Brain microvascular endothelial cell (primary cell): ENCODE results near the gene MYO3B.

Experiments
- DNase-seq: peaks from one replicate; pipeline ENCODE4 v3.0.0-alpha.2; 2020
- H3K27ac ChIP-seq: fragments of 250-450 bp; sonication (Bioruptor Pico); 2 replicates; pipeline ENCODE4 v1.5.1; 2020; ENCODE audit warnings: mild to moderate bottlenecking, moderate library complexity
- H3K27me3 ChIP-seq: fragments of 250-450 bp; sonication (Bioruptor Pico); replicated peaks from 2 replicates; pipeline ENCODE4 v1.5.1; 2020; ENCODE audit warnings: mild to moderate bottlenecking
- H3K36me3 ChIP-seq: fragments of 250-450 bp; sonication (Bioruptor Pico); replicated peaks from 2 replicates; pipeline ENCODE4 v1.5.1; 2020; ENCODE audit warnings: mild to moderate bottlenecking
- H3K4me3 ChIP-seq: 2 replicates; pipeline ENCODE4 v1.5.1; 2011; ENCODE audit warnings: low read depth, mild to moderate bottlenecking, control low read depth, low read length, moderate library complexity
- in situ Hi-C: cut with HindIII; loops from 2 replicates; pipeline ENCODE4 v1.10.0; 2017; ENCODE audit warnings: low sequenced_read_pairs, low pct_ligation_motif_present
- TF ChIP-seq, protein P1 (sequence below): IDR thresholded peaks from 2 replicates; pipeline ENCODE4 v1.5.1; 2011; ENCODE audit warnings: low read depth, mild to moderate bottlenecking, moderate library complexity, low read length, control low read depth, inconsistent platforms; ENCODE audit errors: missing control alignments

Gene MYO3B

GRCh38 chr2:170335351-170335750 lies 157.4 kb downstream of the MYO3B start:
- Histone ChIP-seq H3K27me3 (no peaks in the 10 kb centered on the region), H3K4me3 (no peak overlapping the region), H3K27ac (no peak overlapping the region), H3K36me3 (no peaks in the 10 kb centered on the region)
- DNase-seq: no peak
- in situ Hi-C loops: no loop called here
- TF ChIP-seq, protein P1, sequence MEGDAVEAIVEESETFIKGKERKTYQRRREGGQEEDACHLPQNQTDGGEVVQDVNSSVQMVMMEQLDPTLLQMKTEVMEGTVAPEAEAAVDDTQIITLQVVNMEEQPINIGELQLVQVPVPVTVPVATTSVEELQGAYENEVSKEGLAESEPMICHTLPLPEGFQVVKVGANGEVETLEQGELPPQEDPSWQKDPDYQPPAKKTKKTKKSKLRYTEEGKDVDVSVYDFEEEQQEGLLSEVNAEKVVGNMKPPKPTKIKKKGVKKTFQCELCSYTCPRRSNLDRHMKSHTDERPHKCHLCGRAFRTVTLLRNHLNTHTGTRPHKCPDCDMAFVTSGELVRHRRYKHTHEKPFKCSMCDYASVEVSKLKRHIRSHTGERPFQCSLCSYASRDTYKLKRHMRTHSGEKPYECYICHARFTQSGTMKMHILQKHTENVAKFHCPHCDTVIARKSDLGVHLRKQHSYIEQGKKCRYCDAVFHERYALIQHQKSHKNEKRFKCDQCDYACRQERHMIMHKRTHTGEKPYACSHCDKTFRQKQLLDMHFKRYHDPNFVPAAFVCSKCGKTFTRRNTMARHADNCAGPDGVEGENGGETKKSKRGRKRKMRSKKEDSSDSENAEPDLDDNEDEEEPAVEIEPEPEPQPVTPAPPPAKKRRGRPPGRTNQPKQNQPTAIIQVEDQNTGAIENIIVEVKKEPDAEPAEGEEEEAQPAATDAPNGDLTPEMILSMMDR: no peak

GRCh38 chr2:170336408-170336807 lies 158.5 kb downstream of the MYO3B start:
- no peaks in the 10 kb centered on the region for H3K27me3 ChIP-seq
- TF ChIP-seq, protein P1: no peak
- H3K27ac ChIP-seq: no peak overlapping the region
- in situ Hi-C loops: no loop called here
- no peaks in the 10 kb centered on the region for H3K36me3 ChIP-seq
- DNase-seq: no peak
- no peak overlapping the region for H3K4me3 ChIP-seq

- no peak for DNase-seq
- TF ChIP-seq, protein P1: no peak
- in situ Hi-C loops: no loop called here
These were observed 159.0 kb downstream of the MYO3B start for GRCh38 chr2:170336916-170337315.

GRCh38 chr2:170339322-170339721 lies 161.4 kb downstream of the MYO3B start:
- no peak overlapping the region for H3K4me3 ChIP-seq

More at GRCh38 chr2:170336916-170337315, 159.0 kb downstream of the MYO3B start:
- Histone ChIP-seq H3K27me3 (no peaks in the 10 kb centered on the region), H3K4me3 (no peak overlapping the region), H3K36me3 (no peaks in the 10 kb centered on the region), H3K27ac (no peak overlapping the region)

DNA sequence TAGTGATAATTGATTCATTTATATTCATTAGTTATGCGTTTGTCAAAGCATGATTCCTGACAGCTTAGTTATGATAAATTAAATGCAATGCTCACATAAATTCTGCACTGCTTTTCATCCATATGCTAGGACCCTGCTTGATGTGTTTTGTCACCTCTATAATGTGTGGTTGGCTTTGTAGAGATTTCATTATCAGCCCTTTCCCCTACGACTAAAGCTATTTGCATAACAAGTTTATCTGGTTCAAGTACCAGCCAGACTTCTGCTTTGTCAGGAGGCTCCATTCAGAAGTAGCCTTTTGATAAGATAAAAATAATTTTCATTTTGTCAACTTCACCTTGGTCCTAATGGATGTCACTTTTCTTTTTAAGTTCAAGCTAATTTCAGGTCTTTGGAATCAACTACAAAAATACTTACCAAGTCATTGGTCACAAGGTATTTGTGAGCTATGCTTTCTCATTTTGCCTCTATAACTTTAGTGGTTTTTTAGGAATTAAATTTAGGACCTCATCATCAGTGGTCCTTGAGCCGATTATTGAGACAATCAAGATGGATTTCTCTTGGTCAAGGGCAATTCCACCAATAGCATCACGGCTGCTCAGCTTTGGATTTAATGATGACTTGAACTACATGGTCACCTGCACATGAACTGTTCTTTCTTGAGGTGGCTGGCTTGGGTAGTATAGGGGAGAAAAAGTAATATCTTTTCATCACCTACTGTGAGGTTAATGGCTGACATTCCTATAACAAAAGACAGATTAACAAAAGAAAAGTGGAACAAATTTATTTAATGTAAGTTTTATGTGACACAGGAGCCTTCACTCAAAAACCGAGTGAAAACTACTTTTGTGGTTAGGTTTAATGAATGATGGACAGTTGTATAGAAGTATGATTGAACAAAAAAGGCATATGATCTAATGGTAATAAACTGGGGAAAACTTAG lies 162.1 kb downstream of the MYO3B start:
- H3K27ac ChIP-seq: no peak overlapping the region
- in situ Hi-C loops: no loop called here
- DNase-seq: no peak
- no peak overlapping the region for H3K4me3 ChIP-seq
- H3K27me3 ChIP-seq: no peaks in the 10 kb centered on the region
- H3K36me3 ChIP-seq: no peaks in the 10 kb centered on the region
- TF ChIP-seq, protein P1: no peak

More at GRCh38 chr2:170339322-170339721, 161.4 kb downstream of the MYO3B start:
- in situ Hi-C loops: no loop called here
- Histone ChIP-seq H3K36me3 (no peaks in the 10 kb centered on the region), H3K27me3 (no peaks in the 10 kb centered on the region), H3K27ac (no peak overlapping the region)
- TF ChIP-seq, protein P1: no peak
- no peak for DNase-seq

GRCh38 chr2:170340693-170341068 lies 162.7 kb downstream of the MYO3B start:
- TF ChIP-seq, protein P1: no peak
- Histone ChIP-seq H3K27ac (no peak overlapping the region), H3K4me3 (no peak overlapping the region), H3K36me3 (no peaks in the 10 kb centered on the region), H3K27me3 (no peaks in the 10 kb centered on the region)
- in situ Hi-C loops: no loop called here
- no peak for DNase-seq
